Stimulated activated CD4-positive, alpha-beta T cell treated with anti-CD3 and anti-CD28 coated beads, Interleukin-15, amount 100 ng/mL, for 1 hour (primary cell): ENCODE data around the gene ANKRD40.

ENCODE experiments used
- DNase-seq, 2 donors: peaks; one replicate each; pipeline ENCODE4 v3.0.0-alpha.2; 2020; ENCODE audit warnings: low read depth in 1 of 2, low spot score in 1 of 2

Gene ANKRD40

DNA sequence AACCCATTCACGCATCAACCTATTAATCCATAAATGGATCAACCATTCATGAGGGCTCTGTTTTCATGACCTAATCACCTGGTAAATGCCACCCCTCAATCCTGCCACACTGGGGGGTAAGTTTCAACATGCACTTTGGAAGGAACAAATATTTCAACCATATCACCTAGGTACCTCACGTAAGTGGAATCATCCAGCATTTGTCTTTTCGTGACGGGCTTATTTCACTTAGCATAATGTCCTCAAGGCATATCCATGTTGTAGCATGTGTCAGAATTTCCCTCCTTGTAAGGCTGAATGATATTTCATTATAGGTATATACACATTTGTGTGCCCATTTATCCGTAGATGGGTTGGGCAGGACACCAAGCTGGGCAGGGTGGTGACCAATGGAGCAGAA lies 35.6 kb downstream of the ANKRD40 start:
- DNase-seq: no peak

DNA sequence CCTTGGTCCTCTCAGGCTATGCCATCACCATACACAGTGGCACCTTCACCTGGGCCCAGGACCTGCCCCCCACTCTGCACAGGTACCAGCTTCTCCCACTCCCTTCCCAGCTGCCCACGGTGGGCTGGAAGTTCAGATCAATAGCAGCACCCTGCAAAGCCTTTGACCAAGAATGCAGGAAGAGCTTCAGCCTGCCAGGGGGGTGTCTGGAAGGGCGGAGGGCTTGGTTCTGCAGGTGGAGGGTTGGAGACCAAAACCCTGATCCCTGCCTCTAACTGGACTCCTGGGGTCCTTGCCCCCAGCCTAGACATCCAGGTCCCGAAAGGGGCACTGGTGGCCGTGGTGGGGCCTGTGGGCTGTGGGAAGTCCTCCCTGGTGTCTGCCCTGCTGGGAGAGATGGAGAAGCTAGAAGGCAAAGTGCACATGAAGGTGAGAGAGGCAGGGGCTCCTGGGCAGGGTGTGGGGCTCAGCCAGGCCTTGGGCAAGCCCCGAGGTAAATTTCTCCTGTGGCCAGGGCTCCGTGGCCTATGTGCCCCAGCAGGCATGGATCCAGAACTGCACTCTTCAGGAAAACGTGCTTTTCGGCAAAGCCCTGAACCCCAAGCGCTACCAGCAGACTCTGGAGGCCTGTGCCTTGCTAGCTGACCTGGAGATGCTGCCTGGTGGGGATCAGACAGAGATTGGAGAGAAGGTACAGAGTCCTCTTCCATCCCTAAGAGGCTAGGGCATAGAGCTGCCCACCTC lies 38.7 kb downstream of the ANKRD40 start:
- DNase-seq: no peak

DNA sequence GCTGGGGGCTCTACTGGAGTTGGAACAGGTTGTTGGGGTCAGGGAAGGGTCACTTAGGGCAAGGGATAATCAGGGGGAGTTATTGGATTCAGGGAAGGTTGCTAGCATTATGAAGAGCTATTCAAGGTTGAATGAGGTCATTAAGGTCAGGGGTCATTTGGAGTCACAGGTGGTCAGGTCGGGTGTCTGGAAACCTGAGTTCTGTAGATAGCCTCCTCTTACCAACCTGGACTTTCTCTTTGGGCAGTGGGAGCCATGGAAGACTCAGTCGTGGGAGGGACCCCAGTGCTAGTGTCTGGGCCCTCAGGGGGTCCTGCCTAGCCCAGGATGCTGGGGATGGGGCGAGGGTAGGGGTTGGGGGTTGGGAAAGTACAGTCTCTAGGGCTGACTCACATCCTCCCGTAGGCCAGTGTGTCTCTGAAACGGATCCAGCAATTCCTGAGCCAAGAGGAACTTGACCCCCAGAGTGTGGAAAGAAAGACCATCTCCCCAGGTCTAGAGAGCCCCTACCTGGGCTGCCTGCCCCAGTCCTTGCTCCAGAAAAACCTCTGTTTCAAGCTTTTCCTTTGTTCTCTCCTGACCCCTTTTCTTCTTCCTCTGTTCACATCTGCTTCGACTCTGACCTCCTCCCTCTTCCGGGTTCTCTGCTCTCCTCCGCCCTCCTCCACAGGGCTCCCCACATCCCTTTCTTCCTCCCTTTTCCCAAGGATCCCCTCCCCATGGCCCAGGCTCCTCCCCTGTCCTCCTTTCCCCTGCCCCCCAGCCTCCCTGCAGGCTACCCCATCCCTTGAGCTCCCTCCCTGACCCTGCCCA lies 39.5 kb downstream of the ANKRD40 start:
- DNase-seq: no peak

DNA sequence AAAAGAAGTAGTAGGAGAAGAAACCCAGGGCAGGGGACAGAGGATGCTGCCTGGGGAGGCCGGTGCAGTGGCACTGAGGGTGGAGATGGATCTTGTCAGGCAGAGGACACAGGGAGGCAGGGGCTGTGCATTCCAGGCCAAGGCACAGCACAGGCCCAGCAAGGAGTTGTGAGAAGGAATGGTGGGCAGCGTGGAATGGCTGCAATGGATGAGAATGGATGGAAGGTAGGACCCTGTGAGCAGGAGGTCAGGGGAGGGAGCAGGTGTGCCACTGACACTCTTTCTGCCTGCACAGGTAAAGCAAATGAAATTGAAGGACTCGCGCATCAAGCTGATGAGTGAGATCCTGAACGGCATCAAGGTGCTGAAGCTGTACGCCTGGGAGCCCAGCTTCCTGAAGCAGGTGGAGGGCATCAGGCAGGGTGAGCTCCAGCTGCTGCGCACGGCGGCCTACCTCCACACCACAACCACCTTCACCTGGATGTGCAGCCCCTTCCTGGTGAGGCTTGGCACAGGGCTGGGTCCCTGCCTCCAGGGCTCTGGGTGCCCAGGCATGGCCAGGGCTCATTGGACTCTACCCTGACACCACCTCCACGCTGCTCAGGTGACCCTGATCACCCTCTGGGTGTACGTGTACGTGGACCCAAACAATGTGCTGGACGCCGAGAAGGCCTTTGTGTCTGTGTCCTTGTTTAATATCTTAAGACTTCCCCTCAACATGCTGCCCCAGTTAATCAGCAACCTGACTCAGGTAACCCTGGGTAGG lies 40.3 kb downstream of the ANKRD40 start:
- no peak for DNase-seq

DNA sequence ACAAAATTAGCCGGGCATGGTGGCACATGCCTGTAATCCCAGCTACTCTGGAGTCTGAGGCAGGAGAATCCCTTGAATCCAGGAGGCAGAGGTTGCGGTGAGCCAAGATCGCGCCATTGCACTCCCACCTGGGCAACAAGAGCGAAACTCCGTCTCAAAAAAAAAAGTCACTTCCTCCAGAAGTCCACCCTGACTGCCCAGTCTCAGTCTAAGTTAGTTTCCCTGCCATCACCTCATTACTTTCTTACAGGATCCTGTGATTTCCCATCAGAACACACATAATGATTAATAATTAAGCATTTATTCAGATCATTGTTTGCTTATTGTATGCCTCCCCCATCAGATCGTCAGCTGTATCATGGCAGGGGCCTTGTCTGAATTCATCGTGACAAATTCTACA lies 41.4 kb downstream of the ANKRD40 start:
- no peak for DNase-seq

DNA sequence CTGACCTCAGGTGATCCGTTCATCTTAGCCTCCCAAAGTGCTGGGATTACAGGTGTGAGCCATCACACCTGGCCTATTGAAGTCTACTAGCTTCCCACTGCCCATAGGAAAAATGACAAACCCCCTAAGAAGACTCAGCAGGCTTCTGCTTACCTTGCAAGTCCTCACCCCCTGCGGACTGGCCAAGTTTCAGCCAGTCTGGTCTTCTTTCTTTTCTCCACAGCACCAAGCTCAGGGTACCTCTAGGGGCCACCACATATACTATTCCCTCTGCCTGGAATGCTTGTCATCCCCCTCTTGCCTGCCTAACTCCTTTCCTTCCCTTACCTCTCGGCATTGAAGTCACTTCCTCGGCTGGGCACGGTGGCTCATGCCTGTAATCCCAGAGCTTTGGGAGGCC lies 41.9 kb downstream of the ANKRD40 start:
- no peak for DNase-seq

DNA sequence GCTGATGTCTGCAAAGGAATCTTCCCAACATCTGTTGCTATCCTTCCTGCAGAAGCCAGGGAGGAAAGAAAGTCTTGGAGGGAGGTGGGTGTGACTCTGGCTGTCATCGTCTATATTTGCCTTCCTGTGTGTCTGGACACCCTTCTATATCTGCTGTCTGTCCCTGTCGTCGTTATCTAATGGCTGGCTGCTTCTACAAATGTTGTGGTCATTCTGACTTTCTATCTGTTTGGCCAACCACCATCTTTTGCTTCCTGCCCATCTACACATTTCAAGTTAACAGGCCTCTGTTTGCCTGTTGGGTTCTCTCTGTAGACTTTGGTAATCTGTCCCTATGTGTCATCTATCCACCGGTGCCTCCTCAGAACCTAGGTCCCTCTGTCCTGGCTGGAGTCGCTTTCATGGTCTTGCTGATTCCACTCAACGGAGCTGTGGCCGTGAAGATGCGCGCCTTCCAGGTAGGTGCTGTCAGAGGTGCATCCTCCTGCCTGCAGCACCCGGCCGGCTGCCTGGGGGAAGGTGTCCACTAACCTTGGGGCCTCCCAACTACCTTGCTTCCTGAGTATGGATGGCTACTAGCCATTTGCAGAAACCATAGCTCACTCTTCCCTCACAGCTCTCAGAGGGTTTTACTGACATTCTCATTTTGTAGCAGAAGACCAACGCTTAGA lies 42.8 kb downstream of the ANKRD40 start:
- DNase-seq: no peak

DNA sequence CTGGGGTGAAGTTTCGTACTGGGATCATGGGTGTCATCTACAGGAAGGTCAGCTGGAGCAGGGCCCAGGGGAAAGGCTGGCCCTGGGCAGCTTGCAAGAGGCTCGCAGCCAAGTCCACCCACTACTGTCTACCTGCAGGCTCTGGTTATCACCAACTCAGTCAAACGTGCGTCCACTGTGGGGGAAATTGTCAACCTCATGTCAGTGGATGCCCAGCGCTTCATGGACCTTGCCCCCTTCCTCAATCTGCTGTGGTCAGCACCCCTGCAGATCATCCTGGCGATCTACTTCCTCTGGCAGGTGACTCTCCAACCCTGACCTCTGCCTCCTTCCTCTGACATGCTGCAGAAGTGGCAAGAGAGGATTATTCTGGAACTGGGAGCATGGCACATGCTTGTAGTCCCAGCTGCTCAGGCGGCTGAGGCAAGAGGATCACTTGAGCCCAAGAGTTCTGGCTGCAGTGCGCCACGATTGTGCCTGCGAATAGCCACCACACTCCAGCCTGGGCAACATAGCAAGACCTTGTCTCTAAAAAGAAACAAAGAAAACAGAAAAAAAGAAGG lies 43.8 kb downstream of the ANKRD40 start:
- no peak for DNase-seq

DNA sequence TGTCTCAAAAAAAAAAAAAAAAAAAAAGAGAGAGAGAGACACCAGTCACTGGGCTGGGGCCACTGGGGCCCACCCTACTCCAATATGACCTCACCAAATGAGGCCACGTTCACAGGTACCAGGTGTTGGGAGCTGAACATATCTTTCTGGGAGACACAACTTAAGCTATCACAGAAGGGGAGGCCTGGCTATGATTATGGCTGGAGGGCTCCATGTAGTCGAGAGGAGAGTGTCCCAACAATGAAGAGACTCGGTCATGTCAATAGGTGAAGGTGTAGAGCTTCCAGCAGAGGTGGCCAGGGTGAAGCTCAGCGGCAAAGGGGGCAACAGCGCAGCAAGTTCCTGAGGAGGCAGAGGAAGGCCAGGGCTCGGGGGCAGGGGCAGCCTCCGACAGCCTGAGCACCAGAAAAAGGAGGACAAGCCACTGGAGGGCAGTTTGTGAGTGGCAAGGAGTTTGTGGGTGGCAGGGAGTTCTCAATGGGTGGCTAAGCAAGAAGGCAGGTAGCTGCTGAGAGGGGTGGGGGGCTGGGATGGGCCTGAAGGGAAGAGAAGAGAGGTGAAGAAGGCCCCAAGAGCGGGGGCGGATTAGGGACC lies 45.0 kb downstream of the ANKRD40 start:
- DNase-seq: no peak

DNA sequence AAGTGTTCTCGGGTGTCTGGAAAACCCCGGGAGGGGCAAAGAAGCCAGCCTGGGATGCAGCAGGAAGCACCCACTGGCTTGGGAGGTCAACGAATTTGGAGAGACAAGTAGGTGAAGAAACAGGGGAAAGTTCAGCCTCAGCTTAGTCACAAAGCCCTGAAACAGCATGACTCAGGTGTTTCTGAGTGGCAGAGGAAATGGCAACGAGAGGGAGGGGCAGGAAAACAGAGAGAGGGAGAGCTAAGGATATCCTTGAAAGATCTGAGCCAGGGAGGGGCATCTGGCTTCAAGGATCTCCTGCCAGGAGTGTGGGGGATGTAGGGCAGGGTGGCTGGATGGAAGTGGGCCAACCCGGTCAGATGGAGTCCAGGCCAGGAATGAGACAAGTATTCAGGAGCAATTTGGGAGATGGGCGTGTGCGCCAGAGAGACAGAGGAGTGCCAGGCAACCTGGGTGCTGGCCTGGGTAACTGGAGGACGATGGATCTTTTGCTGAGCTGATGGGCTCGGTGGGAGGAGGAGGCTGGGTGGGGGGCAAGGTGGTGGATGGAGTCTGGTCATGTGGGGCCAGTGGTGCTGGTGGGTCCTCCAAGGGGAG lies 45.8 kb downstream of the ANKRD40 start:
- no peak for DNase-seq

DNA sequence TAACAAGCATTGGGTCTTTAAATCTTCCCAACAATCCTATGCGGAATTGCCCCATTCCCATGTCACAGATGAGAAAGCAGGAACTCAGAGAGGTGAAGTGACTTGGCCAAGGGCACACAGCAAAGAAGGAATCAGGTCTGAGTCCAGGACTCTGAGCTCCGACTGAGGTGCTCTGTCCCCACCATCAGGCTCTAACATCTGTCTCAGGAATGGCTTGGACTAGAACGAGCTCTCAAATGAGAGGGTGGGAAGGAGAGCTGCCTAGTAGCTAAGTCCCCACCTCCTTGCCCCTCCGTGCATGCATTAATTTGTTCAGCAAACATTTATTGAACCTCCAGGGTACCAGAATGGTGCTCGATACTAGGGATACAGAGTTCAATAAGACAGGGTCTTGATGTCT lies 46.4 kb downstream of the ANKRD40 start:
- no peak for DNase-seq

DNA sequence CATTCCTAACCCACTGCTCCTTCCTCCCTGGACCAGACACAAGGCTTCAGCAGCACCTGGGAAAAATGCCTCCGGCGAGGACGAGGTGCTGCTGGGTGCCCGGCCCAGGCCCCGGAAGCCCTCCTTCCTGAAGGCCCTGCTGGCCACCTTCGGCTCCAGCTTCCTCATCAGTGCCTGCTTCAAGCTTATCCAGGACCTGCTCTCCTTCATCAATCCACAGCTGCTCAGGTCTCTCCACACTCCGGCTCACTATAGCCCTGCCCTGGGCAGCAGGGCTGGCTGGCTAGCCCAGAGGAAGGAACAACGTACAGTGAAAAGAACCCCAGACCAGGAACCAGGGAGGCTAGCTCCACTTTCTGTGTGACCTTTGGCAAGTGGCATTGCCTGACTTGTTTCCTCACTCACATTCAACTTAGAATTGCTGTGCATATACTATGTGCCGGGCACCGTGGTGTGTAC lies 46.8 kb downstream of the ANKRD40 start:
- no peak for DNase-seq

DNA sequence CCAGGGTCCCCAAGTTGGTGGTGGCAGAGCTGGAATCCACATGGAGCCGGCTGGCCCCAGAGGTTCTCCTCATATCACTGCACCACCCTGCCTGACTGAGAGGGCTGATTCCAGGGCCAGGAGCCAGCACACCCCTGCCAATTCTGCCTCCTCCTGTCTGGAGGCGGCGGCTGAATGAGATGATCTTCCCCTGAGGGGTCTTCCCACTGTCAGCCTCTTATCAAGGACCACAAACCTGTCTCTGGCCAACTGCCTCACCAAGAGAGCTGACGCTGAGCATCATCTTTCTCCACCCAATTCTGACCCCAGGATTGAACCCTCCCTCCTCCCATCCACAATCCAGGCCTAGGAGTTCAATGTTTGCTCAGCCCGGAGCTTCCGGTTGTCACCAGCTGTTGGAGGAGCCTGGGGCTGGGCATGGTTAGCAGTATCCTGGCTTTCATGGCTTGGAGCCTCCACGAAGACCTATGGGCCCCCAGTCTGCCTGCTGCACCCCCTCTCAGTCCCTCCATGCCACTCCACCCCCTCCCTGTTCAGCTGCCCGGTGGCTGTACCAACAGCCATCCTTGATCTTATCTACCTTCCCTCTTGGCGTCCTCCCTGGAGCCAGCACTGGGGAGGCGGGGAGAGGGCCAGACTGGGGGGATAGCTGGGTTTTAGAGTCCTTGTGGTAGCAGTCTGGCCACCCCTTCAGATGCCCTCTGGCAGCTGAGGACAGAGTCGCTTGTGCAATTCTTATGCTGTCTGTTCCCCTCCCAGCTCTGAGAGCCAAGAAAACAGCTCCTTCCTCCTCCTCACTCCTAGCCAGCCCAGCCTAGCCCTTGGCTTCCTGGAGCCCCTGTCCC lies 47.5 kb downstream of the ANKRD40 start:
- DNase-seq: no peak

DNA sequence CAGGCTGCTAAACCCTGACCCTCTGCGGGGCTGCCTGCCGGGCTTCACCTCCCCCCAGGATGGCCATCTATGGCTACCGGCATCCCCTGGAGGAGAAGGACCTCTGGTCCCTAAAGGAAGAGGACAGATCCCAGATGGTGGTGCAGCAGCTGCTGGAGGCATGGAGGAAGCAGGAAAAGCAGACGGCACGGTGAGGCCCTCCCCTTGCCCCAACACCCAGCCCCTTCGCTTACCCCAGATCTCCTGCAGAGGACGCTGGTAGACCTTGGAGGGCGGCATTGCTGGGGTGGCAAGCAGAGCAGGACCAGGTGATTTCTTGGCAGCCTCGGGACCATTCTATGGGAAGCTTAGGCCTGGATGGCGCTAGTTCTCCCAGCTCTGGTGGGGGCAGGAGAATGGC lies 48.5 kb downstream of the ANKRD40 start:
- no peak for DNase-seq

DNA sequence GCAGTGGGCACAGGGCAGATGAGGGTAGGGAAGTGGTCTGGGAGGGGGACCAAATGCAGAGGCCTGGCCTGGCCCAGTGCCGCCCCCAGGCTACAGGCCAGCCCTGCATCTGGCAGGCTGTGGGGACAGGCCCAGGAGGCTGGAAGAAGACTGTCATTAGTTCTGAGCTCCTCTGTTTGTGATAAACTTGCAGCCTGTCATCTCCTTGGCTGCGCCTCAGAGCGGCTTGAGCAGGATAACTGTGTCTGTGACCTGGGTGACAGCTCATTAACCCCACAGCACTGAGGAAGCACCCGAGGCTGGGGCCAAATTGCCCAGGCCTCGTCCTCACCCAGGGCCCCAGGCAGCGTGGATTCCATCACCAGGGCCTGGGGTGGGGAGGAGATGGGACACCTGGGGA lies 49.1 kb downstream of the ANKRD40 start:
- DNase-seq: no peak

DNA sequence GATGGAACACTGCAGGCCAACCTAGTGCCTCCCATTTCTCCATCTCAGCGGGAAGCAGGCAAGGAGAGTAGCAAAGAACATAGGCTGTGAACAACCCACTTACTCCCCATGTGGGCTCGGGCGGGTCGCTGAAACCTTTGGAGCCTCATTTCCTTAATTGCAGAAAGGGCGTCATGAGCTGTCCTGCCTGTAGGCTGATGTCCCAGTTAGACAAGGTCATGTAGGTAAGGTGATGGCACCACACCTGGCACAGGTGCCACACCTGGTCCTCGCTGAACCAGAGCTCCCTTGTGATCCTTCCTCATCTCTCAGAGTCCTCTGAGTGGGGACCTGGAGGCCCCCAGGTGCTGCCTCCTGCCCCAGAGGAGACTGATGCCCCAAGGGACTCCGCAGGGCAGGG lies 50.1 kb downstream of the ANKRD40 start:
- DNase-seq: no peak

DNA sequence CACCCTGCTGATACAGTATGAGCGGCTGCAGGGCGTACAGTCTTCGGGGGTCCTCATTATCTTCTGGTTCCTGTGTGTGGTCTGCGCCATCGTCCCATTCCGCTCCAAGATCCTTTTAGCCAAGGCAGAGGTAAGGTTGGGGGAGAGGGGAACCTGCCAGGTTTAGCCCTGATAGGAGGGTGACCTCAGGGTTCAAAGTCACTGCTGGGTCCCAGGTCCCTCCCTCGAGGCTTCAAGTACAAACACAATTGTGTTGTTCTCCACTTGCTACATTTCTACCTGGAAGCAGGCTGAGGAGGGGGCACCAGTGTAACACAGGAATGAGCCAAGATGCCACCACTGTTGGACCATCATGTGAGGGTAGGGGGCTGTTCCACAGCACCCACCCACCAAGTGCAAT lies 50.7 kb downstream of the ANKRD40 start:
- DNase-seq: no peak

DNA sequence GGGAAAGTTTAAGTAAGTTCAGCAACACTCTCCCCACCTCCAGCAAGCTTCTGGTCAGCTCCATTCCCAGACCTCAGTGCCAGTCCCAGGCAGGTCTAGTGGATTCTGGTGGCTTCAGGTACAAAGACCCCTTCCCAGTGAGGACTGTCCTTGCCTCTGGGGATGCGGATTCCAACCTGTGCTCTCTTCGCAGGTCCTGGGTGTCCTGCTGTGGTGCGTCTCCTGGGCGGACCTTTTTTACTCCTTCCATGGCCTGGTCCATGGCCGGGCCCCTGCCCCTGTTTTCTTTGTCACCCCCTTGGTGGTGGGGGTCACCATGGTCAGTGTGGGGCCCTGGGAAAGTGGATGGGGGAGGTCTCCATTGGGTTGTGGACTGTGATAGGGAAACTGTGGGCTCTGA lies 51.2 kb downstream of the ANKRD40 start:
- DNase-seq: no peak

DNA sequence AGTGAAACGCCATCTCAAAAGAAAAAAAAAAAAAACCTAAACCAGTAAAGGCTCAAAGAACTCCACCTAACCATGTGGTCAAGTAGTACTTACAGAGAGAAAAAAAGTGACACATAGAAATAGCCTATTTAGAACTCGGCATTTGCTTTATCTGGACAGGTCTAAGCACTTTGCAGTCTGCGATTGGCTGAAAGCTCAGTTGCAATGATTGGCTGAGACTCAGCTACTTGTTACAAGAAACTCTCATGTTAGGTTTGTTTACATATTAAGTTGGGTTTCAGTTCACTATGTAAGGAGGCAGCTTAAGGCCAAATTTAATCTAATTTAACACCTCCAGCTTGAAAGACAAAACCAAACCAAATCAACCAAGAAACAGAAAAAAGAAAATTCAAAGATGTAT lies 54.0 kb downstream of the ANKRD40 start:
- no peak for DNase-seq
